Measurements from ENCODE around the gene SNAI3. TPM values are rescaled to one million over a fixed set of nuclear protein-coding genes. Genes with fewer than 3 reads are reported as not detected.

Gene SNAI3
- 10 to 100 TPM in 1 of 2 donors, 1 to 10 TPM in 1; 8.4 to 10.5 TPM for total RNA-seq

DNA sequence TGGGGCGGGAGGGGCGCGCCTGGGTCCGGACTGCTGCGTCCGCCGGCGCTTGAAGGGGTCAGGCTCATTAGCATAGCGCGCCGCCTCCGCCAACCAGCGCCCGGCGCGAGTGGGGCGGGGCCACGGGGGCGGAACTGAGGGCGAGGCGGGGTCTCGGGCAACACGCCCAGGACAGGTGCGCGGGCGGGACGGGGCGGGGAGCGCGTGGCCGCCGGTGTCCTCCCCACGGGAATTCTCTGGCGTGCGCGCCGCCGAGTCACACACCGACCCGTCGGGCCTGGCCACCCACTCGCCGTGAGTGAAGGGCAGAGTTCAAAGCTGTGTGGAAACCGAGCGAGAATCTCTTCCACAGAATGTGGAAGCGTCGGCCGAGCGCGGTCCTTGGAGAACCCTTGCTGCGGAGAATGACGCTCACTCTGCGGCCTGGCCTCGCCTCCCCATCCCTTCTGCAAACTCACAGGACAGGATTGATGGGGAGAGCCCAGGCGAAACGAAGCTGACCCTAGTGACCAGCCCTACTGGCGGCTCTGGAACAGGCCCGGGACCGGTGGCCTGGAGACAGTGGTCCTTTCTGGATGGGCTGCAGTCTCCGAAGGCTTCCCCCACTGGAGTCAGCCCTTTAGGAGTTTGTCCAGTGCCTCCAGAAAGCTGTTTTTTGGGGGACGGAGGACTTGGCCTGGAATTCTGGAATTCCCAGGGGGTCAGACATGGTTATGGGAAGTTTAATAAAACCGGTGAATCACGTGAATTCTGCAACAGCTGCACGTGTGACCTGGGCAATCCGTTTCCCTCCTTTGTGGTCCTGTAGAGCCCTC is at the start of gene SNAI3:
SNAI3 (minus strand) TSS at position 69 of the 815 bp plus-strand sequence. CDS start 101 bp downstream, outside the sequence.
- peak; percentile 93 to 96 for DNase-seq
- H3K27ac Mint-ChIP-seq = no peak within 1 kb of the TSS
- ATAC-seq (replicated peaks in 1 of 2) = peak; percentile 85
- H3K4me3 Mint-ChIP-seq = peak within 1 kb of the TSS; percentile 83 to 85
- peaks cover 34% of the 10 kb centered on the region for H3K4me1 Mint-ChIP-seq (ENCODE audit: low read depth)
- H3K9me3 Mint-ChIP-seq = no peaks in the 10 kb centered on the region
- H3K27me3 Mint-ChIP-seq (ENCODE audit: low read depth) = no peaks in the 10 kb centered on the region
- peaks cover 0 to 2% of the 10 kb centered on the region in 2 donors for H3K36me3 Mint-ChIP-seq (ENCODE audit: insufficient read depth in 2 of 2)

DNA sequence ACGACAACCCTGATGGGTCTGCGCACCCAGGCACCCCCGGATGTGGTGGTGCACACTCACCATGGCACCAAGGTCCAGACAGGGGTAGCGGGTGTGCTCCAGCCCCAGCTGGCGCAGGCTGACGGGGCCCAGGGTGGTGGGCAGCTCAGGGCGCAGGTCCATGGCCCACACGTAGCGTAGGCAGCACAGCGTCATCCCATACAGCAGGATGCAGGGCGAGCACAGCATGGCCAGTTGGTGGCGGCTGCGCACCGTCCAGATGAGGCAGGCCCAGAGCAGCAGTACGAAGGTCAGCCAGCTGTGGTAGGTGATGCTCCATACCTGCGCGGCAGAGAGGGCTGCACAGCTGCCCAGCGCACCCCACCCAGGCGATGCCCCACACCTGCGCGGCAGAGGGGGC is 49.8 kb upstream of the SNAI3 start:
- no peaks in the 10 kb centered on the region for H3K9me3 Mint-ChIP-seq
- H3K4me1 Mint-ChIP-seq (ENCODE audit: low read depth) = no peaks in the 10 kb centered on the region
- H3K27me3 Mint-ChIP-seq (ENCODE audit: low read depth) = no peaks in the 10 kb centered on the region
- ATAC-seq (replicated peaks in 1 of 2) (no peak), DNase-seq (no peak)
- no peak overlapping the region for H3K4me3 Mint-ChIP-seq
- no peak overlapping the region for H3K27ac Mint-ChIP-seq
- peaks cover 0 to 3% of the 10 kb centered on the region in 2 donors for H3K36me3 Mint-ChIP-seq (ENCODE audit: insufficient read depth in 2 of 2)

DNA sequence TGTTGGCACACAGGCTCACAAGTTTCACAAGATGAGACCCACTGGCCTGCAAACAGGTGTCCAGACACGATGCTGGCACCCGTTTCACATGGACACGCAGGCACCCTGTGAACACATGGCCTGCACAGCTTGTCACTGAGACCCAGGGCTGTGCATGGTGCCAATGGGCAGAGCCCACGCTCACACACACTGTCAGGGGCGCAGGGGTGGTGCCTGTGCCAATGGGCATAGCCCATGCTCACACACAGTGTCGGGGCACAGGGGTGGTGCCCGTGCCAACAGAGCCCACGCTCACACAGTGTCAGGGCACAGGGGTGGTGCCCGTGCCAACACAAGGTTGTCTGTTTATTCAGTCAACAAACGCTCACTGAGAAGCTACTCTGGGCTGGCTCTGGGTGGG is 49.3 kb upstream of the SNAI3 start:
- Mint-ChIP-seq H3K27me3 (ENCODE audit: low read depth) (no peaks in the 10 kb centered on the region), H3K9me3 (no peaks in the 10 kb centered on the region), H3K4me1 (ENCODE audit: low read depth) (no peaks in the 10 kb centered on the region), H3K36me3 (ENCODE audit: insufficient read depth in 2 of 2) (peaks cover 0 to 3% of the 10 kb centered on the region in 2 donors), H3K27ac (no peak overlapping the region), H3K4me3 (no peak overlapping the region)
- no peak for ATAC-seq (replicated peaks in 1 of 2)
- no peak for DNase-seq

GRCh38 chr16:88735121-88735520 is 48.8 kb upstream of the SNAI3 start:
- Mint-ChIP-seq H3K9me3 (no peaks in the 10 kb centered on the region), H3K4me1 (ENCODE audit: low read depth) (no peaks in the 10 kb centered on the region), H3K36me3 (ENCODE audit: insufficient read depth in 2 of 2) (peaks cover 0 to 3% of the 10 kb centered on the region in 2 donors), H3K27me3 (ENCODE audit: low read depth) (no peaks in the 10 kb centered on the region), H3K27ac (no peak overlapping the region), H3K4me3 (no peak overlapping the region)
- ATAC-seq (replicated peaks in 1 of 2) (no peak), DNase-seq (no peak)

DNA sequence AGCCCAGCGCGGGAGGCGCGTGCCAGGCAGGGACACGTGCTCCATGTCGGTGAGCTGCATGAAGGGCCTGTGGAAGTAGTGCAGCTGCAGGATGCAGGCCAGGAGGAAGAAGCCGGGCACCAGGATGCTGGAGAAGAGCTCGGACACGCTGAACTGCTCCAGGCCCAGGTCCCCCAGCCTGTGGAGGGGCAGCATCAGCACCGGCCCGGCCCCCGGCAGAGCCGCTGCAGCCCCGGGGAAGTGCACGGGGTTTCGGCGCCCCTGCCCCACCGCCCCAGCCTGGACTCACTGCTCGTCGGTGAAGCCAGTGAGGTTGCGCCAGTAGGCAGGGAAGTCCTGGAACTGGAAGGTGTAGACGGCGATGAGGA is 48.0 kb upstream of the SNAI3 start:
- no peak overlapping the region for H3K27ac Mint-ChIP-seq
- H3K36me3 Mint-ChIP-seq (ENCODE audit: insufficient read depth in 2 of 2) = peaks cover 0 to 3% of the 10 kb centered on the region in 2 donors
- H3K4me1 Mint-ChIP-seq (ENCODE audit: low read depth) = no peaks in the 10 kb centered on the region
- H3K4me3 Mint-ChIP-seq = no peak overlapping the region
- no peaks in the 10 kb centered on the region for H3K27me3 Mint-ChIP-seq (ENCODE audit: low read depth)
- H3K9me3 Mint-ChIP-seq = no peaks in the 10 kb centered on the region
- DNase-seq (no peak), ATAC-seq (replicated peaks in 1 of 2) (no peak)

DNA sequence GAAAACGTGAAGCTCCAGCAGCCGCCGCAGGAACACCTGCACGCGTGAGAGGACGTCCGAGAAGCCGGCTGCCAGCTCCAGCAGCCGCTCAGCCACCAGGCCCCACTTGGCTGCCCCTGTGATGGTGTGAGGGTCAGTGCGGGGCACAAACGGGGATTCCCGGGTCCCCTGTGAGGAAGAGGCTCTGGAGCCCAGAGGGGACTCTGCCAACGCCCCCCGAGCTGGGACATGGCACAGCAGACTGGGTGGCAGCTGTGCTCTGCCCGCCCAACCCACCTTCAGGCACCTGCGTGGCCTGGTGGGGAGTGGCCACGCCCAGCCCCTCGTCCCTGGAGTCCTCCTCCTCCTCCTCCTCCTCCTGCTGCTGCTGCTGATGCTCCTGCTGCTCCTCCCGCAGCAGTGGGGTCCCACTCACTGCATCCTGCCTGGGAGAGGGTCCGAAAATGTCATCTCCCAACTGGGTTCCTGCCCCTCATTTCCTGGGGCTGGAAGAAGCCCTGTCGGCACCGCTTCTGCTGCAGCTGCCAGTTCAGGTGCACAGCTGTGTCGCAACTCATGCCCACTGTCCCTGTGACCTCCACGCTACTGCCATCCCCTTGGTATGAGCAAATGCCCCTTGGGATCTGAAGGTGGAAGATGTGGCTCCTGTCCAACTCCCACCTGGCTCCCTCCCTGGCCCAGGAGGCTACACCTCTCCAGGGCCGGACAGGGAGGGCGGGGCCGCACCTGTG is 47.5 kb upstream of the SNAI3 start:
- H3K27me3 Mint-ChIP-seq (ENCODE audit: low read depth) = no peaks in the 10 kb centered on the region
- ATAC-seq (replicated peaks in 1 of 2) = no peak
- H3K9me3 Mint-ChIP-seq = no peaks in the 10 kb centered on the region
- H3K4me3 Mint-ChIP-seq = no peak overlapping the region
- no peak overlapping the region for H3K27ac Mint-ChIP-seq
- peaks cover 0 to 3% of the 10 kb centered on the region in 2 donors for H3K36me3 Mint-ChIP-seq (ENCODE audit: insufficient read depth in 2 of 2)
- H3K4me1 Mint-ChIP-seq (ENCODE audit: low read depth) = no peaks in the 10 kb centered on the region
- no peak for DNase-seq

DNA sequence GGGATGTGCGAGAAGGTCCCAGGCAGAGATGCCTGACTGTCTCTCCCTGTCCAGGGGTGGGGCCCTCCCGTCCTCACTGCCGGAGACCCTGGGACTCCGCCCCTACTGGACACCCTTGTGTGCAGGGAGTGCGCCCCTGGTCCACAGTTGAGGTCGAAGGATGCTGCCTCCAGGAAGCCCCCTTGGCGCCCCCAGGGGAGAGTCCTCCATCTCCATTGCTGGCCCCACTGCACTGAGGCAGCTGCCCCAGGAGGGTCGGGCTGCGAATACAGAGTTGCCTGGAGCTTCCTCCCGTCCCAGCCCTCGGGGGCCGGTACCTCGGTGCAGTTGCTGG is 46.6 kb upstream of the SNAI3 start:
- ATAC-seq (replicated peaks in 1 of 2) = no peak
- no peak overlapping the region for H3K4me3 Mint-ChIP-seq
- H3K27me3 Mint-ChIP-seq (ENCODE audit: low read depth) = no peaks in the 10 kb centered on the region
- no peaks in the 10 kb centered on the region for H3K4me1 Mint-ChIP-seq (ENCODE audit: low read depth)
- H3K9me3 Mint-ChIP-seq = no peaks in the 10 kb centered on the region
- H3K36me3 Mint-ChIP-seq (ENCODE audit: insufficient read depth in 2 of 2) = peaks cover 0 to 3% of the 10 kb centered on the region in 2 donors
- DNase-seq = no peak
- no peak overlapping the region for H3K27ac Mint-ChIP-seq

GRCh38 chr16:88732172-88732960 is 46.1 kb upstream of the SNAI3 start:
- H3K27ac Mint-ChIP-seq = no peak overlapping the region
- no peaks in the 10 kb centered on the region for H3K4me1 Mint-ChIP-seq (ENCODE audit: low read depth)
- H3K36me3 Mint-ChIP-seq (ENCODE audit: insufficient read depth in 2 of 2) = peaks cover 0 to 3% of the 10 kb centered on the region in 2 donors
- no peak overlapping the region for H3K4me3 Mint-ChIP-seq
- no peaks in the 10 kb centered on the region for H3K27me3 Mint-ChIP-seq (ENCODE audit: low read depth)
- no peak for DNase-seq
- no peaks in the 10 kb centered on the region for H3K9me3 Mint-ChIP-seq
- no peak for ATAC-seq (replicated peaks in 1 of 2)

- Mint-ChIP-seq H3K36me3 (ENCODE audit: insufficient read depth in 2 of 2) (peaks cover 0 to 3% of the 10 kb centered on the region in 2 donors), H3K4me3 (no peak overlapping the region), H3K27ac (no peak overlapping the region), H3K4me1 (ENCODE audit: low read depth) (no peaks in the 10 kb centered on the region), H3K27me3 (ENCODE audit: low read depth) (no peaks in the 10 kb centered on the region), H3K9me3 (no peaks in the 10 kb centered on the region)
- no peak for ATAC-seq (replicated peaks in 1 of 2)
- no peak for DNase-seq
Measured at GRCh38 chr16:88731699-88732098, 45.4 kb upstream of the SNAI3 start.

GRCh38 chr16:88730632-88731607 is 44.6 kb upstream of the SNAI3 start:
- Mint-ChIP-seq H3K9me3 (no peaks in the 10 kb centered on the region), H3K36me3 (ENCODE audit: insufficient read depth in 2 of 2) (peaks cover 0 to 5% of the 10 kb centered on the region in 2 donors), H3K4me3 (no peak overlapping the region), H3K4me1 (ENCODE audit: low read depth) (no peaks in the 10 kb centered on the region), H3K27me3 (ENCODE audit: low read depth) (no peaks in the 10 kb centered on the region), H3K27ac (no peak overlapping the region)
- ATAC-seq (replicated peaks in 1 of 2) (no peak), DNase-seq (no peak)

DNA sequence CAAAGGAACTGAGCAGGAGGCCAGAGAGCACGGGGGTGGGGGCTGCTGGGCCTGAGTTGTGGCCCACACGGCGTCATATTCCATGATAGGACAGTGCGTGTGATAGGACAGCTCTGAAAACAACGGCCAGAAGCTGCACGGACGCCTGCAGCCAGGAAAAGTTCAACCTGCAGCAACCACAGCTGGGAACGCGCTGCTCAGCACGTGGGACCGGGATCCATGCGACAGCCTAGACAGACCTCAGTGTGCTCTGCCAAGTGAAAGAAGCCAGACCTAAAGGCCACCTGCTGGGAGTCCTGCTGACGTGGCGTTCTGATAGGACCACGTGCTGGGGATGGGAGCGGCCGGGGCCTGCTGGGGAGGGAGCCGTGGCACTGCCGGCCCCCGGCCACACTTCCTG is 41.6 kb upstream of the SNAI3 start:
- no peak overlapping the region for H3K27ac Mint-ChIP-seq
- H3K27me3 Mint-ChIP-seq (ENCODE audit: low read depth) = no peaks in the 10 kb centered on the region
- no peak for ATAC-seq (replicated peaks in 1 of 2)
- no peaks in the 10 kb centered on the region for H3K4me1 Mint-ChIP-seq (ENCODE audit: low read depth)
- H3K4me3 Mint-ChIP-seq = no peak overlapping the region
- peaks cover 2 to 6% of the 10 kb centered on the region in 2 donors for H3K36me3 Mint-ChIP-seq (ENCODE audit: insufficient read depth in 2 of 2)
- no peak for DNase-seq
- H3K9me3 Mint-ChIP-seq = no peaks in the 10 kb centered on the region

DNA sequence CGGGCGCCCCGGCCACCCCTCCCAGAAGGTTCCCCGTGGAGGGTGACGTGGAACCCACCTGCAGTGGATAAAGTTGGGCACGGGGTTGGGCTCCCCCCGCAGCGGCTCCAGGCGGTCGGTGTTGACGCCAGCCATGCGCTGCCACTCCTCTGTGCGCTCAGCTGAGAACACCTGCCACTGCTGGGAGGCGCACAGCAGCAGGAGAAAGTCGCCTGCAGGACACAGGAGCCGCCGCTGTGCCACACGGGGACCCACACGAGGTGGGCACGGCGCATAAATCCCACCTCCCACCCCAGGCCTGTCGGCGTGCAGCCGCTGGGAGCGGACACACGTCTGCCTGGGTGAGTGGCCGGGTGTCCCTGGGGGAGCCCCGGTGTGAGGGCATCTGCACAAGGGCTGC is 40.7 kb upstream of the SNAI3 start:
- DNase-seq (no peak), ATAC-seq (replicated peaks in 1 of 2) (no peak)
- no peaks in the 10 kb centered on the region for H3K9me3 Mint-ChIP-seq
- H3K27ac Mint-ChIP-seq = no peak overlapping the region
- H3K4me3 Mint-ChIP-seq = no peak overlapping the region
- peaks cover 2 to 8% of the 10 kb centered on the region in 2 donors for H3K36me3 Mint-ChIP-seq (ENCODE audit: insufficient read depth in 2 of 2)
- no peaks in the 10 kb centered on the region for H3K27me3 Mint-ChIP-seq (ENCODE audit: low read depth)
- H3K4me1 Mint-ChIP-seq (ENCODE audit: low read depth) = no peaks in the 10 kb centered on the region
